Measurements from ENCODE around the gene TGIF2.

The TGIF2 gene

GRCh38 chr20:36614781-36615557, 41.6 kb downstream of the TGIF2 start:
- H4K20me1 ChIP-seq (ENCODE audit: insufficient read depth), result no peaks in the 10 kb centered on the region; the same call in 1 of the 2 replicates
- no peak overlapping the region for H3K9ac ChIP-seq
- no peaks in the 10 kb centered on the region for H3K27me3 ChIP-seq (ENCODE audit: insufficient read depth, low read depth)
- H3K27ac ChIP-seq, result no peak overlapping the region
- TF ChIP-seq CTCF (conservative IDR thresholded peaks at IDR 0.05; ENCODE audit: low read depth, low read length), result no peak
- H3K4me3 ChIP-seq (IDR thresholded peaks at IDR 0.05; ENCODE audit: insufficient read depth, low read depth, low read length), result no peak overlapping the region
- H3K36me3 ChIP-seq (ENCODE audit: insufficient read depth), result peaks cover 4% of the 10 kb centered on the region; the same call in 1 of the 2 replicates
- H3K79me2 ChIP-seq (ENCODE audit: insufficient read depth, low read depth), result 0 out of 2 replicates have a peak, but pooled peaks cover 8% of the 10 kb centered on the region
- H3K4me2 ChIP-seq, result no peak overlapping the region
- no peak overlapping the region for H2AFZ ChIP-seq (ENCODE audit: low read depth)
- H3K4me1 ChIP-seq (ENCODE audit: low read depth, poor library complexity, severe bottlenecking), result peaks cover 10% of the 10 kb centered on the region

DNA sequence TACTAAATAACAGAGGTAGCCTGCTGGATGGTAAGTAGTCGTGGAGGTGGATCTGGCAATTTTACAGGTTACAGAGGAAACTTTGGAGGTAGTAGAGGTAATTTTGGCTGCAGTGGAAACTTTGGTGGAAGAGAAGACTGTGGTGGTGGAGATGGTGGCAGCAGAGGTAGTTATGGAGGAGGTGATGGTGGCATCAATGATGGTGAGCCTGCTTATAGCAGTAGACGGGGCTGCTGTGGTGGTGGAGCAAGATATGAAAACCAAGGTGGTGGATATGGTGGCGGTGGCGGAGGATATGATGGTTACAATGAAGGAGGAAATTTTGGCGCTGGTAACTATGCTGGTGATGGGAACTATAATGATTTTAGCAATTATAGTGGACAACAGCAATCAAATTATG, 47.5 kb downstream of the TGIF2 start:
- TF ChIP-seq CTCF (conservative IDR thresholded peaks at IDR 0.05; ENCODE audit: low read depth, low read length), result no peak
- H3K4me2 ChIP-seq, result no peak overlapping the region
- no peaks in the 10 kb centered on the region for H3K36me3 ChIP-seq (ENCODE audit: insufficient read depth)

GRCh38 chr20:36623444-36623843, 50.0 kb downstream of the TGIF2 start:
- H2AFZ ChIP-seq (ENCODE audit: low read depth), result no peak overlapping the region
- TF ChIP-seq CTCF (conservative IDR thresholded peaks at IDR 0.05; ENCODE audit: low read depth, low read length), result no peak
- H4K20me1 ChIP-seq (ENCODE audit: insufficient read depth), result no peaks in the 10 kb centered on the region
- H3K36me3 ChIP-seq (ENCODE audit: insufficient read depth), result no peaks in the 10 kb centered on the region
- H3K27ac ChIP-seq, result no peak overlapping the region
- H3K4me2 ChIP-seq, result no peak overlapping the region
- H3K4me3 ChIP-seq (IDR thresholded peaks at IDR 0.05; ENCODE audit: insufficient read depth, low read depth, low read length), result no peak overlapping the region
- no peaks in the 10 kb centered on the region for H3K79me2 ChIP-seq (ENCODE audit: insufficient read depth, low read depth)
- H3K4me1 ChIP-seq (ENCODE audit: low read depth, poor library complexity, severe bottlenecking), result no peaks in the 10 kb centered on the region
- H3K27me3 ChIP-seq (ENCODE audit: insufficient read depth, low read depth), result no peaks in the 10 kb centered on the region
- no peak overlapping the region for H3K9ac ChIP-seq

More for the DNA sequence above, 47.5 kb downstream of the TGIF2 start:
- Histone ChIP-seq H3K4me1 (ENCODE audit: low read depth, poor library complexity, severe bottlenecking) (no peaks in the 10 kb centered on the region), H3K4me3 (IDR thresholded peaks at IDR 0.05; ENCODE audit: insufficient read depth, low read depth, low read length) (no peak overlapping the region), H2AFZ (ENCODE audit: low read depth) (no peak overlapping the region), H3K27ac (no peak overlapping the region), H3K79me2 (ENCODE audit: insufficient read depth, low read depth) (no peaks in the 10 kb centered on the region), H4K20me1 (ENCODE audit: insufficient read depth) (no peaks in the 10 kb centered on the region), H3K9ac (no peak overlapping the region), H3K27me3 (ENCODE audit: insufficient read depth, low read depth) (no peaks in the 10 kb centered on the region)

GRCh38 chr20:36624068-36624943, 50.9 kb downstream of the TGIF2 start:
- no peaks in the 10 kb centered on the region for H3K79me2 ChIP-seq (ENCODE audit: insufficient read depth, low read depth)
- H3K4me2 ChIP-seq, result no peak overlapping the region
- no peak overlapping the region for H3K9ac ChIP-seq
- no peaks in the 10 kb centered on the region for H3K36me3 ChIP-seq (ENCODE audit: insufficient read depth)
- H3K4me3 ChIP-seq (IDR thresholded peaks at IDR 0.05; ENCODE audit: insufficient read depth, low read depth, low read length), result no peak overlapping the region
- no peaks in the 10 kb centered on the region for H3K27me3 ChIP-seq (ENCODE audit: insufficient read depth, low read depth)
- H3K4me1 ChIP-seq (ENCODE audit: low read depth, poor library complexity, severe bottlenecking), result peaks cover 3% of the 10 kb centered on the region
- H2AFZ ChIP-seq (ENCODE audit: low read depth), result no peak overlapping the region
- H4K20me1 ChIP-seq (ENCODE audit: insufficient read depth), result no peaks in the 10 kb centered on the region
- no peak overlapping the region for H3K27ac ChIP-seq
- TF ChIP-seq CTCF (conservative IDR thresholded peaks at IDR 0.05; ENCODE audit: low read depth, low read length), result no peak
